Measurements from ENCODE around the gene NPAS2.
A peak's percentile ranks its signal among the peaks of the same experiment; 100 is the strongest.

Gene NPAS2, protein sequence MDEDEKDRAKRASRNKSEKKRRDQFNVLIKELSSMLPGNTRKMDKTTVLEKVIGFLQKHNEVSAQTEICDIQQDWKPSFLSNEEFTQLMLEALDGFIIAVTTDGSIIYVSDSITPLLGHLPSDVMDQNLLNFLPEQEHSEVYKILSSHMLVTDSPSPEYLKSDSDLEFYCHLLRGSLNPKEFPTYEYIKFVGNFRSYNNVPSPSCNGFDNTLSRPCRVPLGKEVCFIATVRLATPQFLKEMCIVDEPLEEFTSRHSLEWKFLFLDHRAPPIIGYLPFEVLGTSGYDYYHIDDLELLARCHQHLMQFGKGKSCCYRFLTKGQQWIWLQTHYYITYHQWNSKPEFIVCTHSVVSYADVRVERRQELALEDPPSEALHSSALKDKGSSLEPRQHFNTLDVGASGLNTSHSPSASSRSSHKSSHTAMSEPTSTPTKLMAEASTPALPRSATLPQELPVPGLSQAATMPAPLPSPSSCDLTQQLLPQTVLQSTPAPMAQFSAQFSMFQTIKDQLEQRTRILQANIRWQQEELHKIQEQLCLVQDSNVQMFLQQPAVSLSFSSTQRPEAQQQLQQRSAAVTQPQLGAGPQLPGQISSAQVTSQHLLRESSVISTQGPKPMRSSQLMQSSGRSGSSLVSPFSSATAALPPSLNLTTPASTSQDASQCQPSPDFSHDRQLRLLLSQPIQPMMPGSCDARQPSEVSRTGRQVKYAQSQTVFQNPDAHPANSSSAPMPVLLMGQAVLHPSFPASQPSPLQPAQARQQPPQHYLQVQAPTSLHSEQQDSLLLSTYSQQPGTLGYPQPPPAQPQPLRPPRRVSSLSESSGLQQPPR

DNA sequence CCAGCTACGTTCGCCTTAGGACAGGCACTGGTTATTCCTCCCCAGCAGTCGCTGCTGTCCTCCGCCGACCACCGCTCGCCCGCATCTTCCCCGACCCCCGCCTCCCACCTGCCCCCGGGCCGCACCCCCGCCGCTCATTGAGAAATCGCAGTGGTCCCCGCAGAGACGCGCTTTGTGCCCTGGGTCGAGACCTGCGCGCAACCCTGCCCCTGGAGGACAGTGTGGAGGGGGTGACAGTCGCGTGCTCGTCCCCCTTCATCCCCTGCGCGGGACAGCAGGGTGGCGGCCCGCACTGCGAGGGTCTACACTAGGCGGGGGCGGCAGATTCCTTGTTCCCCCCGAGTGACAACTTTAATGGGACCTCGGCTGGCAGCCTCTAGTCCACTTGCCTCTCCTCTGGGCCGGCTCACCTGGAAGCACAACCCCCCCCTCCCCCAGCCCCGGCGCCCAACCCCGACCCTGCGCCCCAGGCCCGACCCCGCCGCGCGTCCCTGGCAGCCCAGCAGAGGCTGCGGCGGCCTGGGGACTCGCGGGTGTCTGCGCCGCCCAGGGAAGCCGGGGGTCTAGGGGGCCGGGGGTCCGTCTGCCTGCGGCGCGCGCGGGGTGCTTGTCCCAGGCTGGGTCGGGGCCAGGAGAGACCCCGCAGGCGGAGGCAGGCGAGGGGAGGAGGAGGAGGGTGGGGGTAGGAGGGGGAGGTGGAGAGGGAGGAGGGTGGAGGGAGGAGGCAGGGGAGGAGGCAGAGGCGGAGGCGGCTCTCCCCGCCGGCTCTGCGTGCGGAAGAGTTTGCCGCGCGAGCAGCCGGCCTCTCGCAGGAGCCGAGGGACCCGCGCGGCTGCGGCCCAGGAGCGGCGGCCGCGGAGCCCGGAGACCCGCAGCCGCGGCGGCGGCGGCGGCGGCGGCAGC is at the start of gene NPAS2:
Gene NPAS2, plus strand, starts transcription at position 770 of the 903 bp plus-strand sequence. CDS start 84,616 bp downstream, outside the sequence.
- peak; percentile 50 for DNase-seq

DNA sequence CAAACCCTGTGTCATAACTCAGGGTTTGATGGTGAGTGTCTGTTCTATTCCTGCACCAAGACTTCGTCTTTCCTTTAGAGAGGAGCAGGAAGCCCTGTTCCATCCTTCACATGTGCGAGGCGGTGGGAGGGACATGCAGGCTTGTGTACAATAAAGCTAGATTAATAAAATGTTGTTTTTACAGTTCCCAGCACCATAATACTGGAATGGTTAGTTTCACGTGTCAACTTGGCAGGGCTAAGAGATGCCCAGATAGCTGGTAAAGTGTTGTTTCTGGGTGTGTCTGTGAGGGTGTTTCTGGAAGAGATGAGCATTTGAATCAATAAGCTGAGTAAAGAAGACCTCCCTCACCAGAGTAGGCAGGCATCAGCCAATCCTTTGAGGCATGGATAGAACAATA is 48.8 kb upstream of the NPAS2 start:
- no peak for DNase-seq

DNA sequence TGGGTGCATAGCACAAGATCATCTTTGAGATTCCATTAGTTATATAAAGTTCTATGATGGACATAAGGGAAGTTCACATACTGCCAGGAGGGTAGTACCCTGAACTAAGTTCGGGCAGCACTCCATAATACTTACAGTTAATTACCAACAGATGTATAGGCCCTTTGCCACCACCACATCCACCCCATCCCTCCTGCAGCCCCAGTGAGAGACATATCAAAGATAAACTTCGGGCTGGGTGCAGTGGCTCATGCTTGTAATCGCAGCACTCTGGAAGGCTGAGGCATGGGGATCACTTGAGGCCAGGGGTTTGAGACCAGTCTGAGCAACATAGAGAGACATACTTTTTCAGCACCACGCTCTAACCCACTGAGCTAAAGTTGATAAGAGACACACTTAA is 46.4 kb upstream of the NPAS2 start:
- DNase-seq, result no peak

DNA sequence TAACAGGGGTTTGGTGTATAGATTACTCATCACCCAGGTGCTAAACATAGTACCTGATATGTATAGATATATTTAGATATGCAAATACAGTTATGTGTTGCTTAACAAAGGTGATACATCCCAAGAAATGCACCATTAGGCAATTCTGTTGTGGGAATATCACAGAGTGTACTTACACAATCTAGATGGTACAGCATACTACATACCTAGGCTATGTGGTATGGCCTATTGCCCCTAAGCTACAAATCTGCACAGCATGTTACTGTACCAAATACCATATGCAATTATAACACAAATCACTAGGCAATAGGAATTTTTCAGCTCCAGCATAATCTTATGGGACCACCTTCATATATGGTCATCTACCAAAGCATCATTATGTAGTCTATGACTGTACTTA is 43.5 kb upstream of the NPAS2 start:
- DNase-seq, result no peak

DNA sequence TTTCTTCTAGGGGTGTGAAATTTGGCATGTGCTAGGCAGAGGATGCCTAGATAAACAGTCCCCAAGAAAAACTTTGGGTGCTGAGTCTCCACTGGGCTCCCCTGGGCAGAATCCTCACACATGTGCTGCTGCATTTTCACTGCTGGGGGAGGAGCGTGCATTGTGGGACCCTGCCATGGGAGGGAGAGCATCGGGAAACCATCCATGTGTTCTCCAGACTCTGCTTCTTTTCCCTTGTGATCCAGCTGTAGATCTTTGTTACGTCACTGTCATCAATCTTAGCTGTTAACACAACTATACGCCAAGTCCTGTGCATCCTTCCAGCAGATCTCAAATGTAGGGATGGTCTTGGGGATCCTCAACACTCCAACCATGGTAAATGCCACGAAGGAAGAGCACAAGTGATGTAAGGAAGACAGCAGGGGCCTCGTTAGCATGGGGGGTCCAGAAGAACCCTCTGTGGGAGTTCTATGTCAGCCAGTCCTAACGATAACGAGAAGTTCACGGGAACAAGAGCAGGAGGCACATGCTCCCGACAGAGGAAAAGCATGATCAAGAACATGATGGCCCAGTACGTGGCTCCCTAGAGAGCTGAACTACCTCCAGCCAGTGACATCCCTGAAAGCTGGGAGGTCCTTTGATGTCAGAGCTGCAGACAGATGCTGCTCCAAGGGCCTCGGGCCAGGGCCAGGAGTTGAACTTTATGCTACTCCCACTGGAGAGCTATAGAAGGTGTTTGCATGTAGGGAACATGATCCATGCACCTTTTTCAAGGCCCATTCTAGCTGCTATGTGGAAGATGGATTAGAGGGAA is 41.1 kb upstream of the NPAS2 start:
- DNase-seq, result no peak

DNA sequence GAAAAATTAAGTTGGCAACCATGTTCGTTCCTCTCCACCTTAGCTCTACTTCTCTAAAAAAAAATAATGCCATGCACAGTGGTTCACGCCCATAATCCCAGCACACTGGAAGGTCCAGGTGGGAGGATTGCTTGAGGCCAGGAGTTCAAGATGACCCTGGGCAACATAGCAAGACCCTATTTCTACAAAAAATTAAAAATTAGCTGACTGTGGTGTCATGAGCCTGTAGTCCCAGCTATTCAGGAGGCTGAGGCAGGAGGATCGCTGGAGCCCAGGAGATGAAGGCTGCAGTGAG is 40.1 kb upstream of the NPAS2 start:
- no peak for DNase-seq

DNA sequence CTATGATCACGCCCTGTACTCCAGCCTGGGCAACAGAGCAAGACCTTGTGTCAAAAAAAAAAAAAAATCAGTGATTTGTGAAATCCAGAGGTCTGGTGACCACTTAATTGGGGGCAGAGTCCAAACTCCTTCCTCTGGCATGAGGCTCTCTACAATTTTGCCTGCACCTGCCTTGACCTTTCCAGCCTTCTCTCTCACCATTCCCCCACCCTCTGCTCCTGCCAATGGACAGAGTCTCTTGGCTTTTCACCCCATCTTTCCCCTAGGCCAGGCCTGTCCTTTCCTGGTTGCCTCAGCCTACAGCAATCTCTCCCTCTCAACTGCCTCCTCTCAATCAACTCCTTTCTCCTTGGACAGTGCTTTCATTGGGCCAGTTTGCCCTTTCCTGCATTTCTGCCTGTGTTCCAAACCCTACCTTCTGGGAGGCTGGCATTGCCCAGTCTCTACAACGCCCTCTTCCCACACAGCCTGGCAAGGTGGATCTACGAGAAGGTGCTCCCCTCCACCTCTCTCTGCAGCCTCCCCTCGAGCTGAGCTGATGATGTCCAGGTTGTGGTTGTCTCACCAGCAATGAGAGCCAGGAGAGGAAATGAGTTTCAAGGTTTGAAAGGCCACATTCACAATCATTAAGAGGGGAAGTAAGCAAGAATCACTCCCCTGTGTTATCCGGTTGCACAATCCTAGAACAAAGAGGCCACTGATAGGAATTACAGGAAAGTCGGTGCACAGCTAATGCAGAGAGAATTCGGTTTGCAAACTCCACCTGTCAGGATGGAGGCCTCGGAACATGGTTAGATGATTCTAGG is 39.5 kb upstream of the NPAS2 start:
- DNase-seq, result no peak

DNA sequence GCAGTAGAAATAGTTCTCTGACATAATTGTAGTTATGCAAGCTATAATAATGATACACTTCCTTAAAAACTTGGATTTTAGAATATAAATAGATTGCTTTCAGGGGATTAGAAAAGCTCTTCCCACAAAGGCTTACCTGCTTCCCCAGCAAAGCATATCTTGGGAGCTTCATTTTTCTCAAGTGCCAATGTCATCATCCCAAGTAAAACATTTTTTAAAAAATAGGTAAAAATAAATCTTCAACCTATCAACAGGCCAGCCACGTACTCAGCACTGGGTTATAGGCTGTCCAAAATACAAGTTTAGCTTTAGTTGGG is 39.0 kb upstream of the NPAS2 start:
- no peak for DNase-seq

DNA sequence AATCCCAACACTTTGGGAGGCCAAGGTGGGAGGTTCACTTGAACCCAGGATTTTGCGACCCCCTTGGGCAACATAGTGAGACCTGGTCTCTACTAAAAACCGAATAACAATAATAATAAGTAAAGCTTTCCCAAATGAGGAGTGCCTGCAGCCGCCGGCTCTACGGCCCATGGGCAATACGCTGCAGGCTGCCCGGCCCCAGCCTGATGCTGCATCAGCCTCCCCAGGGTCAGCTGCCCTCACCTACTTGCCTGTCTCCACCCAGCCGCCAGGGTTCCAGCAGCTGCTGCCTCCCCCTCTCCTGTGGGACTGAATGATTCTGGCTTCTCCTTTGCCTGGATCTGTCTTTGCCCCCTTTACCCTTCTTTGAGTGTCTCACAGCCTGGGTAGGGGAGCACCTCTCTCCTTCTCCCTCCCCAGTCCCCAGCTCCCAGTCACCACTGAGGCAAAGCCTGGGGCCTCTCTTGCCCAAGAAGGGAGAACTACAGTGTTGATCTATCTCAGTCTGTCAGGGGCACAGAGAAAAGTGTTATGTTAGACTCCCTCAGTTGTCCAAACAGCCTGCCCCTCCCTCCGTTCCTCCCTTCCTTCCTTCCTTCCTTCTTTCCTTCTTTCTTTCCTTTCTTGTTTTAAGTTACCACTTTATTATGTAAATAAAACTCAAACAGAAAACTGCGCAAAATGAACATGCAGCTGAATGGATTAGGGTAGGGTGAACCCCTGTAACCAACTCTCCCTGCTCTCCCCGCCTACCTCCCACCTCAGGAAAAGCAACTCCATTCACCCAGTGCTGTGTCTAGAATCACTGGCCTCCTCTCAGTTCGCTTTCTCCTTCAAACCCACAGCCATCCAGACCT is 38.2 kb upstream of the NPAS2 start:
- DNase-seq, result no peak

DNA sequence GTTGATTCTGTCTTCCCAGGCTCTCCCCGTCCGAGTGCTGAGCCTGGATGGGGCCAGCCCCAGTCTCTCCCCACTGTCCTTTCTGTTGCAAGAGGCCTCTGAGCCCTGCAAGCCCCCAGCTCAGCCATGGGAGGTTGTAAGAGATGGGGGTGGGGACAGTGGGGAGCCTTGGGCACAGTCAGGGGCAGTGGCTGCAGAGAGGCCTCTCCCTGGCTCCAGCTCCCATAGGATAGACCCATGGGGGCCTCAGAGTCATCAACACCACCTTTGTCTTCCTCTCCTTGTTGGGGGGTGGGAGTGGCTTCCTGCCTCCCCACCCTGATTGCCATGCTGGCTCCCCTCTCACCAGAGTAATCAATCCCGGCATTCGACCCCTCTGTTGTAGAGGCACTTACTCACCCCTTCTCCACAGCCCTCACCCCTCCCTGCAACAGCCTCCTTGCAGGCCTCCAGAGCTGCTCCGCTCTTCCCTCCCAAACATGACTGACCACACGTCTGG is 37.5 kb upstream of the NPAS2 start:
- DNase-seq, result no peak

DNA sequence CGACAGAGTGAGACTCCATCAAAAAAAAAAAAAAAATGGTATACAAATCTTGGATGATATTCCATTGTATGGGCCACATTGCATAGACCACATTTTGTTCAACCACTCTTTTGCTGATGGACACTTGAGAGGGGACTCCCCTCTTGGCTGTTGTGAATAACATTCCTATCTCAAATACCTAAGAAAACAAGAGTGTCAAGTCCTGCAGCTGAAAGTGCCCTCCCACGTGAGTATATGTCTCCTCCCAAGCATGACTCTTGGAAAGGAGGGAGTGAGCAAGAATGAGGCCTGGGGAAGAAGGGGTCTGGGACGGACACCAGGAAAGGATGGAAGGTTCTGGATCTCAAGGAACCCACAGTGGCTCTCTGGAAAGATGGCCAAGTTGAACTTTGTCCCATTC is 36.0 kb upstream of the NPAS2 start:
- no peak for DNase-seq

DNA sequence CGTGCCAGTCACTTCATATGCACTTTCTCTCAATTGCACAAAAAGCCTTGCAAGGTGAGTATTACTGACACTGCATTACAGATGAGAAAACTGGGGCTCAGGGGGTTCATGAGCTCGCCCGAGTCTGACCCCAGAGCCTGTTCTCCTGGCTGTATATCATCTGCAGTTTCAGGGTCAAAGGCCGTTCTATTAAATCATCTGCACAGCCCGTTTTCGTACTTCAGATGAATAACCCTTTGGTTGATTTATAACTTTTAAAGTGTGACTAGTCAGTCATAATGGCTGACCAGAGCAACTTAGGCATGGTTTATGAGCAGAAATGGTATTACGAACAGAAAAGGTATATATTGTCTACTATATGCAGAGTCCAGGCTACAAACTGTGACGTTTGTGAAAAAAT is 35.3 kb upstream of the NPAS2 start:
- DNase-seq, result no peak

DNA sequence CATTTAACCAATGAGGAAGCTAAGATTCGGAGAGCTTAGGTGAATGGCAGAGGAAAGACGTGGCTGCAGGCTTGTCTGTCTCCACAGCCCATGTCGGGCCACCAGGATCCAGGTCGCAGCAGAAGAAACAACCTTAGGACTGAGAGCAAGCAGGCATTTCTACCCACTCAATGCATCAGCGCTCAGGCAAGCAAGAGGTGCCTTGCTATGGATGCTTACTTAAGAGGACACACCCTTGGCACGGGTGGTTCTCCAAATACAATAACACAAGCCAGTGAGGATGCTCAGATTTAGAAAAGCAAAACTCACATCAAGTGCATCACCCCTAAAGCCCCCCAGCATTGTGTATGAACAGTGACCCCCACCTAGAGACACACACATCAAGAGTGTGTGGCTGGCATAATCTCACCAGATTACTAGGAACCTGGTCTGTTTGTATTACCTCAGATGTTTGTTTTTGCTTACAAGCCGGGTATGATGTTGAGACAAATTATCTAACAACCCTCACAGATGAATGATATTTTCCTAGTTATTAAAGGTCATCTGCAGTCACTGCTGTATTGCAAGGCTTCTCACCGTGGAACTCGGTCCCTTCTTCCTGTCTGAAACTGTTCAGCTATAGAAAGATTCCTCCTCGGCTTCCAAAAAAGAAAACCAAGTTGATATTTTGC is 34.2 kb upstream of the NPAS2 start:
- DNase-seq, result no peak

DNA sequence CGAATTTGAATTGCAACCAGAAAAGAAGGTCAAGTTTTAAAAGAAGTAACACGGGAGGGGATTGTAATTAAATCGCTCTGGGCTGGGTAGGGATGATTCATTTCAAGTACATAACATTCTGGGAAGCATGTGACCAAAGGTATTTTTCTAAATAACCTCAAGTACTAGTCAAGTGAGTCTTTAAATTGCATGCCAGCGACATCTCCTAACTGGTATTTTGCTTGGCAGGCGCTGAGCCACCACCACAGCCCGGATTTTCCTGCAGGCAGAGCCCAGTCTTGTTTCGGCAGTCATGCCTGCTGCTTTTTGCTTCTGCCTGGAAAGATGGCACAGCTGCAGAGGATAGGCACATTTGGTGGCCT is 33.7 kb upstream of the NPAS2 start:
- no peak for DNase-seq

DNA sequence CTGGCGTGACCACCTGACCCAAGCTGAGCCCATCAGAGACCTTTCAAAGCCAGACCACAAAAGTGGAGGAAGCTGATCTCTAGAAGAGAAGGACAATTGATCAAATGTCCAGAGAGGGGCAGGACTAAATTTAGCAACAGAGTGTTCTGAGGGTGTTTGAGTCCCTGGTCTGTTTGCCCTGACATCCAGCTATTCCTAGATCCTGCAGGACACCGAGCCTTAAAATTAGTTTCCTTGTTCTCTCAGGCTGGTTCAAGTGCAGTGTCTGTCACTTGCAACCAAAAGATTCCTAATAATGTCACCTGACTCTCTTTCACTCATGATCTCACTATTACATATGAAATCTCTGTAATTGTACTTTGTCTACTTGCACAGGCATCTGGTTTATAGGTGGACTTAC is 33.0 kb upstream of the NPAS2 start:
- DNase-seq, result no peak

DNA sequence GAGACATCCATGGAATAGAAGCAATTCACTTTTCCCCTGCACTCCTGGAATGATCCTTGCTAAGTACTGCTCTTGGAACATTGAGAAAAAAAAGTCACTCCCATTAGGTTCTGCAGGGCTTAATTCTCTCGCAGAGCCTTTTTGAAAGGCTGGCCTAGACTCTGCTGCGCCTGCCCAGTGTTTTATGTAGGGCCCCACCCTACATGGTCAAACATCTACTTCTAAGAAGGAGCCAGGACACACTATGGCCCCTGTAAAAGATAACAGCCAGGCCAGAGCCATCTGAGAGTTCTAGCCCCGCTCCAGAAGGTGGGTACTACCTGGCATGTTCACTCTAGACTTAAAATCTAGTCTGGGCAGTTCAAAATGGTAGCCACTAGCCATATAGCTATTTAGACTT is 30.6 kb upstream of the NPAS2 start:
- no peak for DNase-seq

DNA sequence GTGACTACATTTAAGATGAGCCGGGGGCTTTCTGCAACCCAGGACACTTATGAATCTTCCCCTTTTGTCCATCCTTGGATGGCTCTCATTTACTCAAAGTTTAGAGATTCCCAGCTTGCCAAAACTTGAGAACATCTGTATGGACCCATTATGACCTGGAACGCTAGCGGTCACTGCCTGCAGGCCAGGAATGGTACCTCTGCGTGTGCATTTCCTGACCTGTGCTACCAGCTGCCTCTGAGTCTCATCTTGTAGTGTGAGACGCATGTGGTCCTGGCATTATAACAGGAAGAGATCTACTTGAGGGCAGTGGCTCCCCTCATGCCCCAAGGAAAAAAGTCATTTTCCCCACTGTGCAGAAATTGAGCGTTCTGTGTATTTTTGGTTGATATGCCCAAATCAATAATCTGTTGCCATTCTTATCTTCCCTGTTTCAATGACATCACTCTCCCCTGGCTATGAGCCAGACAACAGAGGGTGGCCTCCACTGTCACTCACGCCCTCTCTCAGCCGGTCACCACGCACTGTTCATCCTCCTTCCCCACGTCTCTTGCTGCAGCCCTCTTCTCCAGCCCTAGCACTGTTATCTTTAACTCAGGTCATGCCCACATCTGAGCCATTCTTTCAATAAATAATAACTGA is 28.5 kb upstream of the NPAS2 start:
- DNase-seq, result no peak

DNA sequence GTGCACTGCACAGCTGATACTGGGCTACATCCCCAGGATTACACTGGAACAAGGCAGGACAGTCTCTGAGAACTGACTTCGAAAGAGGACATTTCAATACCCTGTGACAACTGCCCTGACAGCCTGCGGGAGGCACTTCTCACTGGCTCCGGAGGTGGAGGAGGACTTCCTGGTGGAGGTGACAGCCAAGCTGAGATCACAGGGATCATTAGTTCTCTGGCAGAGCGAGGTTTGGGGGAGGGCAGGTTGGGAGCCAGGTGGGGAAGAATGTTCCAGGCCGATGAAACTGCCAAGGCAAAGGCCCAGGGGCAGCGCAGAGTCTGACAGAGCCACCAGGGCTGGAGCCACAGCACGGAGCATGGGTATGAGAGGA is 28.0 kb upstream of the NPAS2 start:
- DNase-seq, result no peak

DNA sequence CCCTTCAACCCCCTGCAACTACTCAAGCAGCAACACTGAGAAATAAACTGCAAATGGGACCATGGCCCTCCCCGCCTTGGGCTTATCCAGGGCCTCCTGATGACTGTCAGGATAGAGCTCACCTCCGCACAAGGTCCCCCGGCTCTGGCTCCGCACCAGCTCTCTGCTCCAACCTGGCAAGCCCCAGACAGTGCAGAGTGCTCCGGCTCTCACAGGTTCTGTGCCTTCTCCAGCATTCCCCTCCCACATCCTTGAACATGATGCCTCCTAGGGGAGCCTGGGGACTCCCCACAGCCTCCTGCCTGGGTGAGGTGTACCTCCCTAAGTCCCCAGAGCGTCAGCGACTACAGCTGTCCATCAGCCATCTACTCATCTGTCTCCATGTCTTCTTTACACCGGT is 26.7 kb upstream of the NPAS2 start:
- no peak for DNase-seq

DNA sequence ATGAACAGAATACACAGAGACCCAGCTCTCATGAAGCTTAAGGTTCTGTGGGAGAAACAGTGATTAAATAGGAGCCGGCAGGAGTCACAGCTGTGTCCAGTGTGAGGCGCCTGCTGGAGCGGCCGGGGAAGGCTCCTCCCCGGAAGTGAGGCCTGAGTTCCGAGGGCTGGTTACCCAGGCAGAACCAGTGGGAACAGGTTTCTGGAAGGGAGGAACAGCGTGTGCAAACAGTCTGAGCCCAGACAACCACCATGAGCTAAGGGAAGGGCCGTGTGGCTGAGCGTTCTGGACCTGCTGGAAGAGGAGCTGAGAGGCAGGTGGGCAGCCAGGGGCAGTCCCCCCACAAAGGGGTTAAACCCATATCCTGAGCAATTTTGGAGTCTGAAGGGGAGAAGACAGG is 26.0 kb upstream of the NPAS2 start:
- no peak for DNase-seq

Data from stimulated activated CD4-positive, alpha-beta T cell treated with anti-CD3 and anti-CD28 coated beads, Interleukin-15, amount 100 ng/mL, for 24 hours (primary cell).